GM19328 (cell line): ENCODE data around the gene MAT2B.

Source experiments
- ATAC-seq: cut with Tn5 transposase; IDR thresholded peaks from one replicate; pipeline ENCODE4 v1.9.1; 2021; ENCODE audit warnings: mild to moderate bottlenecking, moderate library complexity; ENCODE audit not compliant: unreplicated experiment

The MAT2B gene

DNA sequence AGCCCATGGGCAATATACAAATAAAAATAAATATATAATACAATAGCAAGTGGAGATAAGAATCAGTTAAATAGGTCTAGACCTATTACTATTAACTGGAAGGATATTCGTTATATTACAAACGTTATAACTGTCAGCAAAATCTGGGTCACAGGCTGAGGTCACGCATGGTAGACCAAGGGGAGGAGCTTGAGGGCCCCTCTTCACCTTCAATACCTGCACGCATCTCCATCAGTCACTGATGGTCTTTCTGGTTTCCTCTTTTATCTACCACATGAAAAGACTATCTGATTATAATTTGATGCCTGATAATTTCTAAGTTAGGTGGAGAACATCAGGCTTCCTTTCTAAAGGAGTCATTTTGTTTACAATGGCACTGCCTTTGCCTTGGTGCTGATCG, 43.2 kb downstream of the MAT2B start:
- ATAC-seq, result no peak

DNA sequence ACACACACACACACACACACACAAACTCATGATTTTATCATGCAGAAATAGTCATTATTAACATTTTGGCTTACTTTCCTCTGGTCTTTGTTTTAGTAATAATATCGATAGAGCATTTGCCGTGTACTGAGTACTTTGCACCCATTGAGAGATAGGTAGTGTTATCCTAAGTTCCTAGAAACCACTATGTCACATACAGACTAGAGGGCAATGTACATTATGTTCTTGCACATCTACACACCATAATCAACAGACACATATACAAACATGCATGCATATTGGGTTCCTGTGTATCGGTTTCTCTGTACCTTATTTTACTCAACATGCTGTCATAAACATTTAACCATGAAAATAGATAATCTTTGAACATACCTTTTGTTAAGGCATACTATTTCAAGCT, 45.7 kb downstream of the MAT2B start:
- no peak for ATAC-seq

DNA sequence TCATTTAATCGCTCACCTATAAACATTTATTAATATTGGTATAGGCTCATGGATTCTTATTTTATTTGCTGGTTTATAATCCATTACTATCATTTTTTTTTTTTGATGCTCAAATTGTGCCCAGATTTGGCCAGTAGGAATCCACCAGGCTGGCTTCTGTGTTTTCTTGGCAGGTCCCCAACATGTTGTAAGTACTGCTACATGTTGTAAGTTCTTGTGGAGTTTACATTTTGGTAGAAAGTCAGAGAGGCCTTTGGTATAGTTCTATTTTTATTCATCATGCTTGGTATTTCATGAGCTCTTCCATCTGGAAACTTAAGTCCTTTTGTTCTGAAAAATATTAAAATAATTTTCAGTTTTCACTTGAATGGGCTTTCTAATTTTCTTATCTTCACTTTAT, 47.1 kb downstream of the MAT2B start:
- no peak for ATAC-seq

DNA sequence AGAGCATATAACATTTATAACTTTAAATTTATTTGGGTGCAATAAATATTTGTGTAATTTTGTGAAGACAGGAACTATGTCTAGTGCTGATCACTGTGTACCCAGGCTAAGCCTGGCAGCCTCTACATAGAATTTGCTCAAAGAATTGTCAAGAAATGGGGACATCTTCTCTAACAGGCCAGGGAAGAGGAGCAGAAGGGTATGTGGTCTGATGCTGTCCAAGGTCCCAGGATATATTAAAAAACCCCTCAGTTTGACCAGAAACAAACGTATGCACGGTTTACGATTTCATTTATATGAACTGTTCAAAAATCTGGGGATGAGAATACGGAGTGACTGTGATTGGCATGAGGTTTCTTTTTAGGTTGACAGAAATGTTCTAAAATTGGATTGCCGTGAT, 55.9 kb downstream of the MAT2B start:
- no peak for ATAC-seq

DNA sequence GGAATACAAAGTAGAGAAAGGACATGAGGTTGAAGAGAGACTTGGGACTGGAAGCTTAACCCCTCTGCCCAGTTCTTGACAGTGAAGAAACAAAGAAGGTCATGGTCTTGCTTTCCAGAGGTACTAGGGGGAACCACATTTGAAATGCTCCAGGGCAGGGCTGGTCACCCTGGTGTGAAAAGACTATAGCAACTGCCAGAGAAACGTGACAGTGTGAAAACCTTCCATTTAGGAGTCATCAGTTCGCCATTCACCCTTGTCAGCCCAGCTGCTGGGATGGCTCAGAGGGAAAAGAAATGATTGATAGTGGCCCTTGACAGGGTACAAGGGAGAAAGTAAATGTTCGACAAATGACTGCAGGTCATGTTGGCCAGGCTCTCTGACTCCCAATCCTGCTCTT, 56.7 kb downstream of the MAT2B start:
- ATAC-seq, result no peak

DNA sequence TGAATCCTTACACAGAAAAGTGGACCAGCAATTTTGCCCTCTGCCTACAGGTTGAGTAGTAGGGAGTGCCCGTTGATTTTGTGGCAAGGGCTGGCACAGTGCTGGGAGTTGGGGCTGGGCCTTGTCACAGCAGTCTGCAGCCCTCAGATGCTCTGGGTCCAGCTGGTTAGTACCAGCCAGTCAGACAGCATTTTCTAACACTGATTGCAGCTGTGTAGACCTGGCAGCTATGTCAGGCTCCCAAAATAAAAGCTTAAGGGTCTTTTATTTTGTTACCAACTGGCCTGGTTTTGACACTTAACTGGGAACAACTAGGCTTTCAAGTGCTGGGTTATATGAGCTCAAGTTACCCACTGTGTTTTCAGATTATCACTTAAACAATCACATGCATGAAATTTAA, 57.7 kb downstream of the MAT2B start:
- ATAC-seq, result no peak

DNA sequence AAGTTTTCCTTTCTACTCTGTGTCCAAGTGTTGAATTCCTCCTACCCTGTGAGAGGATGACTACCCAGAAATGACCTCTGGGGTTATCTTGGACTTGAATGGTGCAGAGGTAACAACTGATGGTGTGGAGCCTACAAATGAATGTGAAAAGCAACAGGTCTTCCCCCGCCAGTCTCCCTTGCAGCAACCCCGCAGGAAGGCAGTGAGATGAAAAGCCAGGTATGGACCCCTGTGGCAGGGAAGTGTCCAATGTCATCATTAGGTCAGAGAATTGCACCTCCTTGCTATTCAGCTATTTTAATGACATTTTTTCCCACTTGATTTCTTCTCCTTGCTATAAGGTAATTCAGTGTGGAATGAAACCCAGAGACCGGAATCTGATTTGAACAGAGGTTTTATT, 58.5 kb downstream of the MAT2B start:
- ATAC-seq, result no peak

DNA sequence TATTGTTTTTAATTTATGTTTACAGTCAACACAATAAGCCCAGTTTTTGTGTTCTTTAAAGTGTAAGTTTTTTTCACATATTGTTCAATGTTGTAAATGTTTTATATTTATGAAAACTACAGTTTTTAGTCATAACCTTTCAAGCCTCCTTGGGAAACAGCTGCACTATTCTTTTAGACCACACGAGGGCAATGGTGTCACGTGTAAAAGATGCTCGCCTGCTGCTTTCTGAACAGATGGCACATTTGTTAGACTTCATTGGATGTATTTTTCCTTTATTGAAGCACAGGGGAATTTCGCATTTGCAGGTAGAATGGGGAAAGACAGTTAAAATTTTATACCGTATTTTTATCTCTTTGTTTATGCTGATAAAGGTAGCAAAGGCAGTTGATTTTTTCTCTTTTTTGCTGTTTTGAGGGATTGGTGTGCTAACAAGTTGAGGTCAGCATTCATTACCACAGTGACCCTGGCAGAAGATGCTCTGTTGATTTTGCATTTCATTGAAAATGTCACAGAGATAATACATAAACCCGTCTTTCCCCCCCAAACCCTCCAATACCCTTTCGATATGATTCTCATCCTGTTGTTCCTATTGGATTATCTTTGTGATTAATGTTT, 59.0 kb downstream of the MAT2B start:
- ATAC-seq, result peak; percentile 46

DNA sequence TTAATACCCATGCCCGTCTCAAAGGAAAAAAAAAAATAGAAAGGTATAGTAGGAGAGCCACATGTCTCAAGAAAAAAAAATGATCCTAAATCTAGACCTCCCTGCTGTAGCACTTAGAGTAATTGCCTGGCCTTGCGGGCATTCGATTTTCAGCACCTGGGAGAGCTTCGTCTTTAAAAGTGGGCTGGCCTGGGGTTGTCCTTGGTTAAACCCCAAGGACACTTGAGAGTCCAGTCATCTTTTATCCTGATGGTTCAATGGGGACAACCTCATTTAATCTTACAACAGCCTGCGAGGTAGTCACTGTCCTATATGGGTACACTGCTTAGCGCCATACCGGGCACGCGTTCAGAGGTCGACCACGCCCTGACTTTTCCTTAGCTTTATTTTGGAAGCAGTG, 60.1 kb downstream of the MAT2B start:
- no peak for ATAC-seq

DNA sequence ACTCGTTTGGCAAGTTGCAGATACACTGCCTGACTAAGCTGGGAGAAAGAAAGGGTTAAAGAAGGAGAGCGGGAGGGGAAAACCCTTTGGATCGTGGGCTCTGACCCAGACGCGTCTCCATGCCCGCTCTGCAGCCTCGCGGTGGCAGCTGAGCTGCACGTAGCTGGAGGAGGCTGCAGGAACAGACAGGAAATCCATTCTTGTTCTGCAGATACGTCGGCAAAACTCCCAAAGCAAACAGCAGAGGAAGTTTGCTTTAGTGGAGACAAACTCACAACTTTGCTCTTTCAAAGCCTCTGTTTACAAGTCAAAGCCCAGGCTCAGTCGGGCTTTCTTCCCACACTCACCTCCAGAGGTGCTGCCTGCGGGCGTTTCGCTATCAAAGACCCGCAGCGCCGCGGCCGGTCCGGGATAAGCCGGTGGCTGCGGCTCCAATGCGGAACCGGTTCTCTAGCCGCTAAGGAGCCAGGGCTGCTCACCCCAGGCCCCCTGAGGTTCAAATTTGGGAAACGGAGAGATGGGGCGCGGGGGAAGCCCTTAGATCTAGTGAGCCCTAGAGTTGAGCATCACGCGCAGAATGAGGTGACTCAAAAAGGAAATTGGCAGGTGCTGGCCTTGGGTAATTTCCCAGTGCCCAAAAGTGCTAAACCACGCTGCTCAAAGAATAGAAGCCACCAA, 60.7 kb downstream of the MAT2B start:
- peak; percentile 67 for ATAC-seq

DNA sequence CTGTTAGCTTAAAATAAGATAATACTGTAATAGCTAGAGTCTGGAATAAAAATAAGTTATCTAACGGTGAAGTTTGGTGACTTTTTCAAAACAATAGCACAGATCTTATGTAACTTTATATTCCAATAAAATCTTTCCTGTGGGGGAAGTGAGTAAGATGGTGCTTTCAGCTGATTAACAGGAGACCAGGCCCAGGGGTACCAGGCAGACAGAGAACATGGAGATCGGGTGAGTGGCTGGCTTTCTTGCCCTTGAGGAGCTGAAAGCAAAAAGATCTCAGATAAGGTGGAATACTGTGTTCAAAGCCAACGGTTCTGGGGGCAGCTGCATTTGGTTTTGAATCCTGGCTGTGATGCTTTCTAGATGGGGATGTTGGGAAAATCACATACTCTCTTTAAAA, 61.3 kb downstream of the MAT2B start:
- ATAC-seq, result no peak

DNA sequence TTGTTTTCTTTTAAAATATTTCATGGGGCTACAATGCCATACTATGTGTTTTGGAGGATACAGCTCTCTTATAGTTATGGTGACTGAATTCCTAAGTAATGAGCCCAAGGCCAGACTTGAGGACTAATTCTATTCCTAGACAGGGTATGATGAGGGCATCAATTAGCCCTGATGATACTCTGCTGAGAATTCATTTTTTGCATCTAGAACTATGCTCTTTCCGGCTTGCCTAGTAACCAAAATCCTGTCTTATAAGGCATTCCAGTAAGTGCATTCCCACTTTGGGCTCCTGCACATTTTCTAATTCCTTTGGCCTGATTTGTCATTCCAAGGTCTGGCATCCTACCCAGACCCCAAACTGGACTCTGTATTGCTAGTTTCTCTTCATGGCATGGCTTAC, 62.4 kb downstream of the MAT2B start:
- no peak for ATAC-seq
